ENCODE measurements around the gene TRDN. TPM values are rescaled to one million over a fixed set of nuclear protein-coding genes. Genes with fewer than 3 reads are reported as not detected.
A peak's percentile ranks its signal among the peaks of the same experiment; 100 is the strongest.

The TRDN gene
- total RNA-seq, 1 donor from 2014 or later = not detected

DNA sequence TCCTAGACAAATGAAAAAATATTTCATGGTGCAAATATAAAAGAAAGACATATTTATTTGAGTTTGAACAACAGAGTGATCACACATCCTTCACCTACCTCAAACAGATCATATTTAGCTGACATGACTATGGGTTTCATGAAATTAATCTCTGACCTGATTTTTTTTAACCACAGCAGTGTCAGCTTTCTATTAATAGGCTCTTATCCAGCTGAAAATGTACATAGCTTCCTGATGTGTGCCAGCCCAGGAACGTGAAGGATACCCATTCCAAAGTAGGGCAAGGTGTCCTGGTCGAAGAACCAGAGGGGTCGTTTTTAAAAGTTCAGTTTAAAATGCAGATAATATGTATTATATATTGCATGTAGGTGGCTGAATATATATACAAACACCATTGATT lies 19.8 kb downstream of the TRDN start:
- Mint-ChIP-seq H3K27me3 (ENCODE audit: low read depth) (no peaks in the 10 kb centered on the region), H3K4me1 (no peaks in the 10 kb centered on the region), H3K4me3 (no peak overlapping the region), H3K27ac (ENCODE audit: unreplicated experiment) (no peak overlapping the region), H3K9me3 (no peaks in the 10 kb centered on the region), H3K36me3 (ENCODE audit: low read depth) (no peaks in the 10 kb centered on the region)
- TF ChIP-seq, protein P1, sequence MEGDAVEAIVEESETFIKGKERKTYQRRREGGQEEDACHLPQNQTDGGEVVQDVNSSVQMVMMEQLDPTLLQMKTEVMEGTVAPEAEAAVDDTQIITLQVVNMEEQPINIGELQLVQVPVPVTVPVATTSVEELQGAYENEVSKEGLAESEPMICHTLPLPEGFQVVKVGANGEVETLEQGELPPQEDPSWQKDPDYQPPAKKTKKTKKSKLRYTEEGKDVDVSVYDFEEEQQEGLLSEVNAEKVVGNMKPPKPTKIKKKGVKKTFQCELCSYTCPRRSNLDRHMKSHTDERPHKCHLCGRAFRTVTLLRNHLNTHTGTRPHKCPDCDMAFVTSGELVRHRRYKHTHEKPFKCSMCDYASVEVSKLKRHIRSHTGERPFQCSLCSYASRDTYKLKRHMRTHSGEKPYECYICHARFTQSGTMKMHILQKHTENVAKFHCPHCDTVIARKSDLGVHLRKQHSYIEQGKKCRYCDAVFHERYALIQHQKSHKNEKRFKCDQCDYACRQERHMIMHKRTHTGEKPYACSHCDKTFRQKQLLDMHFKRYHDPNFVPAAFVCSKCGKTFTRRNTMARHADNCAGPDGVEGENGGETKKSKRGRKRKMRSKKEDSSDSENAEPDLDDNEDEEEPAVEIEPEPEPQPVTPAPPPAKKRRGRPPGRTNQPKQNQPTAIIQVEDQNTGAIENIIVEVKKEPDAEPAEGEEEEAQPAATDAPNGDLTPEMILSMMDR (conservative IDR thresholded peaks at IDR 0.05) = no peak
- DNase-seq (ENCODE audit: low read depth, low spot score) = no peak

DNA sequence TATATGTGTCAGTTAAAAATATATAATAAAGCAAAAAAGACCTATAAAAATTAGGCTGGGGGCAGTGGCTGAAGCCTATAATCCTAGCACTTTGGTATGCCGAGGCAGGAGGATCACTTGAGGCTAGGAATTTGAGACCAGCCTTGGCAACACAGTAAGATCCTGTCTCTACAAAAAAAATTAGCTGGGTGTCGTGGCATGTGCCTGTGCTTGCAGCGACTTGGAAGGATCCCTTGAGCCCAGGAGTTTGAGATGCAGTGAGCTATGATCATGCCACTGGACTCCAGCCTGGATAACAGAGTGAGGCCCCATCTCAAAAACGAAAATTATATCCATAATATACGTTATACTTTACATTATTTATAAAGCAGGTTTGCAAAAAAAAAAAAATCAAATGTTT lies 20.7 kb downstream of the TRDN start:
- no peak for DNase-seq (ENCODE audit: low read depth, low spot score)
- Mint-ChIP-seq H3K27ac (ENCODE audit: unreplicated experiment) (no peak overlapping the region), H3K4me1 (no peaks in the 10 kb centered on the region), H3K27me3 (ENCODE audit: low read depth) (no peaks in the 10 kb centered on the region), H3K9me3 (no peaks in the 10 kb centered on the region), H3K4me3 (no peak overlapping the region), H3K36me3 (ENCODE audit: low read depth) (no peaks in the 10 kb centered on the region)
- TF ChIP-seq, protein P1 (conservative IDR thresholded peaks at IDR 0.05) = no peak

DNA sequence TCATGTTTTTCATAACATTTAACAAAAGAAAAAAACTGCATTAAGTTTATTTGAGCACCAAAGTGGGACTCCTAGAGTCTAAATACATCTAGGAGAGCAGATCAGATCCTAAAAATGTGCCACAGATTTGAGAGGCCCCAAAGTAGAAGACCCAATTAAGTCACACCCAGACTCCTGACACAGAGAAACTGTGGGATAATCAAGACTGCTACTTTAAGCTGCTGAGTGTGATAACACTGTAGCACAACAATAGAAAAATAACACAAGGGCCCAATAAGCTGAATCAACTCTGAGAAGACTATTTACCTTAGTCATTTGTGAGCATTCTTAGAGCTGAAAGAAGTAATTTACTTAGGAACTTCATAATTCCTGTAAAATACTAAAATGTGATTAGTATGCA lies 26.0 kb downstream of the TRDN start:
- H3K4me3 Mint-ChIP-seq = no peak overlapping the region
- H3K4me1 Mint-ChIP-seq = no peaks in the 10 kb centered on the region
- no peaks in the 10 kb centered on the region for H3K36me3 Mint-ChIP-seq (ENCODE audit: low read depth)
- no peak overlapping the region for H3K27ac Mint-ChIP-seq (ENCODE audit: unreplicated experiment)
- H3K9me3 Mint-ChIP-seq = no peaks in the 10 kb centered on the region
- H3K27me3 Mint-ChIP-seq (ENCODE audit: low read depth) = no peaks in the 10 kb centered on the region
- no peak for DNase-seq (ENCODE audit: low read depth, low spot score)
- TF ChIP-seq, protein P1 (conservative IDR thresholded peaks at IDR 0.05) = no peak

DNA sequence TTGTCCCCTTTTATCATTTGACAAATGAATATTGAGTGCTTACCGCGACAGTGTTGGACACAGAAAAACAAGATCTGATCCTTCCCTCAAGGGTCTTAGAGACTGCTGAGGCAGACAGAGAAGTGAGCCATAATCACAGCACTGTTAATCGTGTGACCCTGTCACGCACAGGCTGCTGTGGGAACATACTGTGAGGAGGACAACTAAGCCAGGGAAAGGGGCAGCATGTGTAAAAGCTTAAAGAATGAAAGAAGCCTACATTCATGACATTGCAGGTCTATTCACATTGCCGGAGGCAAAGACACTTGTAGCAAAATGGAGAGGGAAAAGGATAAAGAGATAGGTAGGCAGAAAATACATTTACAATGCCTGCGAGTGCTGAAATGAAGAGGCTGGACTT lies 32.7 kb downstream of the TRDN start:
- peak overlapping the region; percentile 50 for H3K27ac Mint-ChIP-seq (ENCODE audit: unreplicated experiment)
- no peak overlapping the region for H3K4me3 Mint-ChIP-seq
- H3K27me3 Mint-ChIP-seq (ENCODE audit: low read depth) = no peaks in the 10 kb centered on the region
- H3K9me3 Mint-ChIP-seq = no peaks in the 10 kb centered on the region
- TF ChIP-seq, protein P1 (conservative IDR thresholded peaks at IDR 0.05) = no peak
- H3K36me3 Mint-ChIP-seq (ENCODE audit: low read depth) = no peaks in the 10 kb centered on the region
- no peak for DNase-seq (ENCODE audit: low read depth, low spot score)
- peaks cover 9% of the 10 kb centered on the region for H3K4me1 Mint-ChIP-seq

DNA sequence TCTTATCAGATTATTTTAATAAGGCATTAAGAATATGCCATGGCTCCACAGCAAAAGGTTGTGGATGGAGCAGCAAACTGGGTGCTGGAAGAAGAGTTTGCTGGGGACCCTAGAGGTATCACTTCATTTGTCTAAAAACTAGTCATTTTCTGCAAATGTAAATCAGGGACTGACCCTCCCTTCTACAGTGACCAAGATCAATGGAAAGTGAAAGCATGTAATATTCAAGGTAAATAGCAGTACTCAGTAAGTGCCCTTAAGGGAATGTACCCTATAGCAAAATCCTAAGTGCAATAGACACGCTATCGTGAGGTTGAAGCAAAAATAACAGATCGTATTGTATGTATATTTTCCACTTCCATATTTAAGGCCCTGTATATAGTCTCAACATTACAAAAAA lies 38.7 kb downstream of the TRDN start:
- Mint-ChIP-seq H3K27me3 (ENCODE audit: low read depth) (no peaks in the 10 kb centered on the region), H3K9me3 (no peaks in the 10 kb centered on the region), H3K4me3 (no peak overlapping the region), H3K4me1 (no peaks in the 10 kb centered on the region), H3K36me3 (ENCODE audit: low read depth) (no peaks in the 10 kb centered on the region), H3K27ac (ENCODE audit: unreplicated experiment) (no peak overlapping the region)
- DNase-seq (ENCODE audit: low read depth, low spot score) = no peak
- TF ChIP-seq, protein P1 (conservative IDR thresholded peaks at IDR 0.05) = no peak

DNA sequence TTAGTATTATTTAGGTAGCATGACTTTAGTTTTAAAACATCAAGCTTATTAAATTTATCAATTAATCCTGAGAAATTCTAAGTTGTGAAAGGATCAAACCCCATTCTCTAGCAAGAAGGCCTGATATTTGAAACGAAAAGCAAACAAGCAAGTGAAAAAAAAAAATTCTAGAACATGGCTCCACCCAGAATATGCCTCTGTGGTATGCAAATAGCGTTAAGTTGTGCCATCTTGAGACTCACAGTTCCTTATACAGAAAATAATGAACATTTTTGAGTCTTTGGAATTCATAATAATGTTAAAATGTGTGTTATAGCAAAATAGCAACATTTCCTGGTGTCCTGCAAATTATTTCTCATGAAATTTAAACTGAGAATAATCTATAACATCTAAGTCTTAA lies 42.0 kb downstream of the TRDN start:
- TF ChIP-seq, protein P1 (conservative IDR thresholded peaks at IDR 0.05) = no peak
- DNase-seq (ENCODE audit: low read depth, low spot score) = no peak
- H3K27me3 Mint-ChIP-seq (ENCODE audit: low read depth) = no peaks in the 10 kb centered on the region
- no peaks in the 10 kb centered on the region for H3K4me1 Mint-ChIP-seq
- no peaks in the 10 kb centered on the region for H3K36me3 Mint-ChIP-seq (ENCODE audit: low read depth)
- H3K27ac Mint-ChIP-seq (ENCODE audit: unreplicated experiment) = no peak overlapping the region
- no peaks in the 10 kb centered on the region for H3K9me3 Mint-ChIP-seq
- no peak overlapping the region for H3K4me3 Mint-ChIP-seq

Data from neural crest cell (in vitro differentiated cells).